Hematopoietic multipotent progenitor cell treated with erythropoietin and hydrocortisone succinate and interleukin-3 and kit ligand, for 6 days (in vitro differentiated cells): ENCODE measurements around the gene RIBC2.
A peak's percentile ranks its signal among the peaks of the same experiment; 100 is the strongest.
"Not testable (repeated sequence)": the region's sequence is repeated elsewhere in the genome, so short reads cannot be mapped to it uniquely, and the experiment has no call there.

Experiments used
- DNase-seq: peaks from one replicate; pipeline ENCODE4 v3.0.0-alpha.2; 2015

The RIBC2 gene

DNA sequence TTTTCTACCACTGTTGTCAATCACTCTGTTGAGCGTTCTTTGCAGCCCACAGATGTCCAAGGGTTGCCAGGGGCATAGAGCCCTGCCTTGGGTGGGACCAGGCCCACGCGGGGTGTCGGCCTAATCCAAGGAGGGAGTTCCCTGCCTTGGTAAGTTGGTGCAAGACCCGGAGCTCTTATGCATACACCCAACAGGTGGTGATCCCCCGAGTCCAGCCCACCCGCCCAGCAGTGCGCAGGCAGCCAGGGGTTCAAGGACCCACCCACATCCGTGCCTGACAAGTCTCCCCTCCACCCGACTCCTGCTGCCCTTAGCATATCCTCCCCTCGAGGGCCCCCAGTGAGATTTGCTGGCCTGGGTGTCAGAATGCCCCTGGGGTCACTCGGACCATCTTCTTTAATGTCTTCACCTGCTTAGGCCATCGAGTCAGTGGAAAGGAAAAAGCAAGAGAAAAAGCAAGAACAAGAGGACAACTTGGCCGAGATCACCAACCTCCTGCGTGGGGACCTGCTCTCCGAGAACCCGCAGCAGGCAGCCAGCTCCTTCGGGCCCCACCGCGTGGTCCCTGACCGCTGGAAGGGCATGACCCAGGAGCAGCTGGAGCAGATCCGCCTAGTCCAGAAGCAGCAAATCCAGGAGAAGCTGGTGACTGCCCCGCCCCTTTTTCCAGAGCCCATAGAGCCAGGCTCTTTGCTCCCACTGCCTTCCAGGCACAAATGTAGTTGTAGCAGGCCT lies 12.2 kb downstream of the RIBC2 start:
- DNase-seq: no peak

DNA sequence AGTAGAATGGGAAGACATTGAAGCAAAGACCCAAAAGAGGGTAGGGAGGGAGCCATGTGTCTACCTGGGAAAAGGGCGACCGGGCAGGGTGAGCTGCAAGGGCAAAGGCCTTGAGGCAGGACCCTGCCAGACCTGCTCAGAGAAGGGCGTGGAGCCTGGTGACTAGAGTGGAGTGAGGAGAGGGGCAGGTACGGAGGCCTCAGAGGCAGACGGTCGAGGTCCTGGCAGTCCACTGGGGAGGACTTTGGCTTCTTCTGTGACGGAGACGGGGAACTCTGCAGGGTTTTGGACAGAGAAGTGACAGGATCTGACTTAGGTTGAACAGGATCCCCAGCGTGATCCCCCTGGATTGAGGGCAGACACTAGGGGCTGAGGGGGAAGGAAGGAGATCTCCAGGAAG lies 12.9 kb downstream of the RIBC2 start:
- no peak for DNase-seq

DNA sequence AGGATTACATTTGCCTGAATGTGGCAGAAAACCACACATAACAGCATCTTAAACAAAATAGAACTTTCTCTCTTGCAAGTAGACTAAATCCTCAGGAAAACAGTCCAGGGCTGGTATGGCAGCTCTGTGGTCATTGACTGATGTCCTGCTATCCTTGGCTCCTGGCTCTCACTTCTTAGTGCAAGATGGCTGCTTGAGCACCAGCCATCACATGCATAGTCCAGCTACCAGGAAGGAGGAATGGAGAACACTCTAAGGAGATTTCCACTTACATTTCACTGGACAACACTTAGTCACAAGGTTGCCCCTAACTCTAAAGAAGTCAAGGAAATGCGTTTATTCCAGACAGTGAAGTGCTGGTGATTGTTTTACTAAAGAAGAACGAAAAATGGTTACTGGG lies 13.6 kb downstream of the RIBC2 start:
- no peak for DNase-seq

DNA sequence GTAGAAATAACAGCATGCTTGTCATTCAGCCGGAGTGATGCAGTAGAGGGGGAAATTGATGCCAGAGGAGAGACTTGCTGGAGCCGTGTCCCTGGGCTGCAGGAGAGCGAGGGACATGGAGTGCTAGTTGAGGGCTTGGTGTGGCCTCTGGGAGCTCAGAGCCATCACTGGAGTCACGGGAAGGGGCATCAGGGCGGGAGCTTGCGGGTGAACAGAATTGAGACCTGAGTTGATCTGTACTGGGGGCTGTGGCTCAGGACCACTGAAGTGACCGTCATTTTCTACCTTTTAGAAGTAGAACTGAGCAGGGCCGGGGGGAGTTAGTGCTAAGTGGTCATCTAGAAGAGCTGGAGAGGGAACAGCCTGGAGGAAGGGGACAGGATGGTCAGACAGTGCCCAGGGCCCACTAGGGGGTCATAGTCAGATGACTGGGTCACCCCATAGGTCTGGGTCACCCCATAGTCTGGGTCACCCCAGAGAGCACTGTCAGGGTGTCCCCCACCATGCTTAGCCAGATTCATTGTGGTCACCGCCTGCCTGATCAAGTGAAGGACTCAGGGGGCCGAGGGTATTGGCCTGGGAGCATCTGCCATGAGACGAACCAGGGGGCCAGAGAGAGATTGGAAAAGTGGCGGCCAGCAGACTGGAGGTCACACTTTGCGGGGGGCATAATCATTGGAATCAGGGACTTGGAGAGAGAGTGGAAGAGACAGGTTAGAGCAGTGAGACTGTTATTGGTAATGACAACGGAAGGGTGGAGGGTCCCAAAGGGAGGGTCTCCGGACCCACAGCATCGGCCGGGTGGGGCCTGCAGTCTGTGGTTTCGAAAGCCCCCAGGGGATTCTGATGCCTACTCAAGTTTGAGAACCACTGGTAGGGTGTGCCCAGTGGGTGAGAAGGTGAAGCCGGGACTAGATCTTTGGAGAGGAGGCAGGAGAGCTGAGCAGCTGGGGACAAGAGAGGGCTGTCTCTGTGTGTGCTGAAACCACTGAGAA lies 15.2 kb downstream of the RIBC2 start:
- DNase-seq: no peak

DNA sequence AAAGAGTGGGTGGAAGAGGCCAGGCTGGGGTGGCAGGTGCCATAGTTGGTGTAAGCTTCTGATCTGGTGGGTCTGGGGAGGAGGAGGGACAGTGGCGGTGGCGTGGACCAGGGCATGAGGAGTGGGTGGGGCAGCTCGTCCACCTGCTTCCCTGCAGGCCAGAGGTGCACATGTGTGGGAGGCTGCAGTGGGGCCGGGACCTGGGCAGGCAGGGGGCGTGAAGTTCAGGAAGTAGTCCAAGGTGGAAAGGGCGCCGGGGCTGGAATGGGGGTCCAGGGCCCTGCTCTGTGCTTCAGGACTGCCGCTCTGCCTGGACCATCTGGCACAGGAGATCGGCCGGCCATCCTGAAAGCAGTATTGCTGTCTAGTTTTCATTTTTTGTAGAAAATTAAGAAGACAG lies 15.9 kb downstream of the RIBC2 start:
- DNase-seq: no peak

DNA sequence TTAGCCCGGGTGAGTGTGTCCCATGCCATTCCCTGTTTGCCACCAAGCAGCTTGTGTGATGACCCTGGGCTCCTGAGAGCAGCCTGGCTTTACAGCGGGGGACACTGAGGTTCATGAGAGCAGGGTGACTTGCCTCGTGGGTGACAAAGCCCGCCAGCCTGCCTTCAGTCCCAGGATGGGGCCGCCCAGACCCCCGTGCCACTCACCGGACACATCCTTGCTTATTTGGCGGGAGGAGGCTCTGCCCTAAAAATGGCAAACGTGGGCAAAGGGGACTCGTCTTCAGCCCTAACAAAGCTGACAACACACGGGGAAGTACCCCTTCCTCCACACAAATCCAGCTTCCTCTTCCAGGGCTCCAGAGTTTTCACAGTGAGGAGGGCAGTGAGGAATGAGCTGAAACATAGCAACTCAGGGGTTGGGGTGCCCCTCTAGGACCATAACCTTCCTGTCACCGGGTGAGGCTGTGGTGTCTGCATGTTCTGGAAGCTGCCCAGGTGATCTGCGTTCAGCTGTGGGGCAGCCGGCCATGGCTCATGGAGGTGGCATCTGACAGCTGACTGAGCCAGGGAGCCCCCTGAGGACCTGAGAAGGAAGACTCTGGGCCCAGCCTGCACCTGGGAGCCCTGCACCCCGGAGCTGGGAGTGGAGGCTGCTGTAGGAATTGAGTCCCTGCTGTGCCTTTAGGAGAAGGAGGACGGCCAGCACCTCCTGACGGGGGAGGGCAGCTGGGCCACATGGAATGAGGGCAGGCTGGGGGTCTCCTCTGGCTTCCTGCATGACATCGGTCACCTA lies 16.7 kb downstream of the RIBC2 start:
- no peak for DNase-seq

DNA sequence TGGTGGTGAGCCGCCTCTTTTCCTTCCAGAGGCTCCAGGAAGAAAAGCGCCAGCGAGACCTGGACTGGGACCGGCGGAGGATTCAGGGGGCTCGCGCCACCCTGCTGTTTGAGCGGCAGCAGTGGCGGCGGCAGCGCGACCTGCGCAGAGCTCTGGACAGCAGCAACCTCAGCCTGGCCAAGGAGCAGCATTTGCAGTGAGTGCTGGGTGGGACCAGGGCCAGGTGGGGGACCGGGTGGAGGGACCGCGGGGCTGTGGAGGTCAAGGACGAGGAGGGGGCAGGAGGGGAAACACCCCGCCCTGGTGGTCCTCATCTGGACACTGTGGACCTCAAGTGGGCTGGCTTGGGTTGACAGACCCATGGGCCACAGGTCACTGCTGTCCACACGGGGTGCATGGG lies 17.4 kb downstream of the RIBC2 start:
- no peak for DNase-seq

DNA sequence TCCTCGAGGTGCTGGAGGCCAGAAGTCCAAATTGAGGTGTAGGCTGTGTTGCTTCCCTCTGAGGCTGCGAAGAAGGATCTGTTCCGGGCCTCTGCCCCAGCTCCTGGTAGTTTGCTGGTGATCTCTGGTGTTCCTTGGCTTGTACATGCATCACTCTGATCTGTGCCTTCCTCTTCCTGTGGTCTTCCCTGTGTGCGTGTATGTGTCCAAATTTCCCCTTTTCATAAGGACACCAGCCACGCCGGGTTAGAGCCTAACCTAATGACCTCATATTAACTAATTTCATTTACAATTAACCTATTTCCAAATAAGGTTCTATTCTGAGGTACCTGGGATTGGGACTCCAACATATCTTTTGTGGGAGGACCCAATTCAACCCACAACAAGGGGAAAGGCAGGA lies 21.5 kb downstream of the RIBC2 start:
- DNase-seq: no peak

DNA sequence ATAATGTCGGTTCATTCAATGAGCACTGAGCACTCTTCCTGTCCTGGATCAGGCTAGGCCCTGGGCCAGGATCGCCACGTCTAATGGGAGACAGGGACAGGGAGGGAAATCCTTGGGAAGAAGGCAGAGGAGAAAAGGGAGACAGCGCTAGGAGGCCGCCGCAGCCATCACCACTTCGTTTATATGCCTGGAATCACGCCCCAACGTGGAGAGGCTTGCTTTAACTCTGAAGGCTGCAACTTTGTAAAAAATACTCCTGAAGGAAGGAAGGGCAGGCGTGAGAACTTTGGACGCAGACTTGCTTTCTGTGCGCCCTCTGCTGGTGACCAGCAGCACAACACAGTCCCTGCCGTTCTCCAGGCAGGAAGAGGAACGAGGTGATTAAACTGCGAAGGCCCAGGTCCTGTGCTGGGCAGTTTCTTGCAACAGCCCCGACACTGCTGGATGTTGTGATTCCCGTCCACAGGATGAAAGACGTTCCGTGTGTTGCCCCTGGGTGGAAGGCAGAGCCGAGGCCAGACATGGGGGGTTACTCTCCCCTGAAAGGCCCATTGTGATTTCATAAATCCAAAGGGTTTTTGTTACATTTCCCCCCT lies 22.1 kb downstream of the RIBC2 start:
- DNase-seq: peak; percentile 89

DNA sequence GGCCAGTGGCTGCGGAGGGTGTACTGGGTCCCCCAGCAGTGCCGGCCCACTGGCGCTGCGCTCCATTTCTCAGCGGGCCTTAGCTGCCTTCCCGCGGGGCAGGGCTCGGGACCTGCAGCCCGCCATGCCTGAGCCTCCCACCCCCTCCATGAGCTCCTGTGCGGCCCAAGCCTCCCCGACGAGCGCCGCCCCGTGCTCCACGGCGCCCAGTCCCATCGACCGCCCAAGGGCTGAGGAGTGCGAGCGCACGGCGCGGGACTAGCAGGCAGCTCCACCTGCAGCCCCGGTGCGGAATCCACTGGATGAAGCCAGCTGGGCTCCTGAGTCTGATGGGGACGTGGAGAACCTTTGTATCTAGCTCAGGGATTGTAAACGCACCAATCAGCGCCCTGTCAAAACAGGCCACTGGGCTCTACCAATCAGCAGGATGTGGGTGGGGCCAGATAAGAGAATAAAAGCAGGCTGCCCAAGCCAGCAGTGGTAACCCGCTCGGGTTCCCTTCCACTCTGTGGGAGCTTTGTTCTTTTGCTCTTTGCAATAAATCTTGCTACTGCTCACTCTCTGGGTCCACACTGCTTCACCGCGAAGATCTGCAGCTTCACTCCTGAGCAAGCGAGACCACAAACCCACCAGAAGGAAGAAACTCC lies 23.5 kb downstream of the RIBC2 start:
- DNase-seq: not testable (repeated sequence)

DNA sequence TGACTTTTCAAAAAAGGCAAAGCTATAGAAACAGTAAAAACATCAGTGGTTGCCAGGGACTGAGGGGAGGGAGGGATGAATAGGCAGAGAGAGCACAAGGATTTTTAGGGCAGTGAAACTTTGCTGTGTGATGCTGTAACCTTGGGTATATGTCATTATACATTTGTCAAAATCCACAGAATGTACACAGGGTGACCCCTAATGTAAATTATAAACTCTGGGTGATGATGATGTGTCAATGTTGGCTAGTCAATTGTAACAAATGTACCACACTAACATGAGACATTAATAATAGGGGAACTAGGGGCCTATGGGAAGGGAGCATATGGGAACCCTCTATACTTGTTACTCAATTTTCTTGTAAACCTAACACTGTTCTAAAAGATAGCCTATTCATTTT lies 24.8 kb downstream of the RIBC2 start:
- no peak for DNase-seq

DNA sequence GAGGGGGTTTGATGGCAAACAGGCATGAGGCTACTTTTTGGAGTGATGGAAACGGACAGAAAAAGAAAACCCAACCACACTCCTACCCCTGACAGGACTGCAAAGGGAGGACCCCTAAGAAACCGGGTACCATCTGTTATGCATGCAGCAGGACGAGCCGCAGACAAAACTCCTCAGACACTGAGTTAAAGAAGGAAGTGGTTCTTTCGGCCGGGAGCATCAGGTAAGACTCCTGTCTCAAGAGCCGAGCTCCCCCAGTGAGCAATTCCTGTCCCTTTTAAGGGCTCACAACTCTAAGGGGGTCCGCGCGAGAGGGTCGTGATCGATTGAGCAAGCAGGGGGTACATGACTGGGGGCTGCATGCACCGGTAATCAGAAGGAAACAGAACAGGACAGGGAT lies 27.2 kb downstream of the RIBC2 start:
- DNase-seq: not testable (repeated sequence)

DNA sequence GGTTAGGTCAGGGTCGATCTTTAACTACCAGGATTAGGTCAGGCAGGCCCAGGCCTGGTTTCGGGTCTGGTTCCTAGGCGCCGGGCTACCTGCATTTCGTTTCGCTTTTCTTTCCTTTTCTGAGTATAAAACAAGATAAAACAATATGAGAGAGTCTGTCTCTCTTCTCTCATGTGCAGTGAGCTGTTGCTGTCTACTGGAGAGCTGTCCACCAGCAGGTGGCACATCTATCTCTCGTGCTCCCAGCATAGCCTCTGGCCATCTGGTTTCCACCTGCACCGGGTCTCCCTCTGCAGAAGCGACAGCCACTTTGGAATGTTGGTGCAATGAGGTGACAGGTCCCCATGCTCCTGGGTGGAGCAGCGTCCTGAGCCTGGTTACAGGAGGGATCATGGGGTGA lies 27.6 kb downstream of the RIBC2 start:
- DNase-seq: peak; percentile 67

DNA sequence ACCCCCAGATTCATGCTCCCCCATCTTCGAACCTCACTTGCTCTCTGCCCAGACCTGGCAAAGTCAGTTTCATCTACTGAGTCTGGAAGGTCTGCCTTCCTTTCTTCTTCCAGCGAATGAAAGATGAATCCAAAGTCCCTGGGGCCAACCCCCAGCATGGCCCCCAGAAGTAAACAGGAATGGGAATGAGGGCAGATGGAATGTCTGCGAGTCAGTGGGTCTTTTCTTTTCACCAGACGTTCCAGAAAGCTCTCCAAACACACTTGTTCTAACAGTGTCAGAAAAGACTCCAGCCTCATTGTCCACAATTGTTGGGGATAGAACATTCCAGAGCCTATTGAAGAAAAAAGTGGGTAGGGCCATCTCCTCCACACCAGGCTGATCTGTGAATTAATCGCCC lies 28.6 kb downstream of the RIBC2 start:
- DNase-seq: no peak

DNA sequence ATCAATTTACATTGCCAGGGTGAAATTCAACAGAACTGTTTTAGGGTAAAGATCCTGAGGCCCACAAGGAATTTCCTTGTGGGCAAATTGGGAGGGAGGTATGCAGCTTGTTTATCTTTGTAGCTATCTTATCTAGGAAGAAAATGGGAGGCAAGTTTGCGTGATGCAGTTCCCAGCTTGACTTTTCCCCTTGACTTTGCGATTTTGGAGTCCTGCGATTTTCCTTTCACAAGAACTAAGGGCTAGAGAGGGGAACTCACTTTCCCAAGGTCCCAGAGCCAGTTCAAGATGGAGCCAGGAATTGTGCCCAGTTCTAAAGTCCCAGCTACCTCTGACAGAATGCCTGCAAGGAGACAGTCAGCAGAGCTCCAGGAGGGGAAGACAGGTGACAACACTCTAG lies 30.7 kb downstream of the RIBC2 start:
- no peak for DNase-seq

DNA sequence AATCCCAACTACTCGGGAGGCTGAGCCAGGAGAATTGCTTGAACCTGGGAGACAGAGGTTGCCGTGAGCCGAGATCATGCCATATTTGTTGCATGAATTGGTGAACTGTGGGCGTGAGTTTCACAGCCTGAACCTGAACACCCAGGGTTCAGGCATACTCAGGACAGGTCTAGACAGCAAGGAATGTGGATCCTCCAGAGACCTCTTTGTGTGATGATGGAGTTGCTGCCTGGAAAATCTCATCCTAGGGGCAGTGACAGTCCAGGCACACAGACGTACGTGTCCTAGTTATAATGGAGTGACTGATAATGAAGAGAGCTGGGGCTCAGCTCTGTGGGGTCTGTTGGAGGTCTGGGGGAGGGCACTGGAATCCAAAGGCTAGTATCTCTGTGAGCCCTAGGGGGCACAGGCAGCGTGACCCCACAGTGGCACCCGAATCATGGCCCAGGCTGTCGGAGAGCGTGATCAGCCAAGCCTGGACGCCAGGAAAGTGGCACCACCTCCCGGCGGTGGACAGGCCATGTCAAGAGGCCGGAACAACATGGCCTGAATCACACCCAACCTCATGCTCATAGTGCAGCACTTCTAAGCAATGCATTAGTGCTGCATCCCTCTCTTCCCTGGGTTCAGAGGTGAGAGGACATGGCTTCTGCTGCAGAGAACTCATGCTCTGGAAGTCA lies 31.7 kb downstream of the RIBC2 start:
- DNase-seq: no peak

DNA sequence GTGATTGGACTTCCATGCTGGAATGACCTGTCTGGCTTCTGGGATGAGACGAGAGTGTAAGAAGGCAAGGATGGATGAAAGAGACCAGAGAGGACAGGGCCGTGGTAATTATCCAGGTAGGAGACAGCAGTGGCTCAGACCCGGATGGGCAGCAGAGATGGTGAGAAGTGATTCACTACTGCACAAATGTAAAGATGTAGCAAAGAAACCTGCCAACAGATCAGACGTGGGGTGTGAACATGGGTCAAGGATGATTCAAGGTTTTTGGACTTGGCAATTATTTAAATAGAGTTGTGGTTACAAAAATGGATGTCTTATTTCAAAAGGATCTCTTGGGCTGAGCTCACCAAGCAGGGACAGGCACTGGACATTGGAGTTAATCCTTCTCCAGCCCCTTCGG lies 32.7 kb downstream of the RIBC2 start:
- DNase-seq: no peak

DNA sequence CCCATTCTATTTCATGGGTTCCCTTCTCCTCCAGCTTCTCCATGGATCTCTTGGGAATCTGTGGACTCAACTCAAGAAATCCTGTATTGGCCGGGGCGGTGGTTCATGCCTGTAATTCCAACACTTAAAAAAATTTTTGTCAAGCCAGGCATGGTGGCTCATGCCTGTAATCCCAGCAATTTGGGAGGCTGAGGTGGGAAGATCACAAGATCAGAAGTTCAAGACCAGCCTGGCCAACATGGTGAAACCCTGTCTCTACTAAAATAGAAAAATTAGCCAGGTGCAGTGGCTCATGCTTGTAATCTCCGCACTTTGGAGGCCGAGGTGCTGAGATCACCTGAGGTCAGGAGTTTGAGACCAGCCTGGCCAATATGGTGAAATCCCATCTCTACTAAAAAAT lies 34.1 kb downstream of the RIBC2 start:
- not testable (repeated sequence) for DNase-seq

DNA sequence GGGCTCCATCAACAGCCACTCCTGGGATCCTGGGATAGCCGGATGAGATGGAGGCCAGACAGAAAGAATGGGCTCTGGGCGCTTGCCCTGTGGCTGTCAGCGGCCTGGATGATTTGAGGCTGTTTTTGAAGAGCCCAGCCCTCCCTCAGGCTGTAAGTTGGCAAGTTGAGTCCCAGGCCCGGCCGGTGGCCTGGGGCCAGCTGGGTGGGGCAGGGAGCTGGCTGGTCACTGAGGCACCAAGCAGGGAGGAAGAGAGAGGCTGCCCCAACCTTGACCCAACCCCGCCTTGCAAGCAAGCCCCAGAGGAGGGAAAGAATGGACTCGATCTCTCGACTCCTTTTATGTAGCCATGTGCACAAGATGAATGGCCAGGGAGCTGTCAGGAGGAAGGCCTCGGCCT lies 34.9 kb downstream of the RIBC2 start:
- DNase-seq: no peak

DNA sequence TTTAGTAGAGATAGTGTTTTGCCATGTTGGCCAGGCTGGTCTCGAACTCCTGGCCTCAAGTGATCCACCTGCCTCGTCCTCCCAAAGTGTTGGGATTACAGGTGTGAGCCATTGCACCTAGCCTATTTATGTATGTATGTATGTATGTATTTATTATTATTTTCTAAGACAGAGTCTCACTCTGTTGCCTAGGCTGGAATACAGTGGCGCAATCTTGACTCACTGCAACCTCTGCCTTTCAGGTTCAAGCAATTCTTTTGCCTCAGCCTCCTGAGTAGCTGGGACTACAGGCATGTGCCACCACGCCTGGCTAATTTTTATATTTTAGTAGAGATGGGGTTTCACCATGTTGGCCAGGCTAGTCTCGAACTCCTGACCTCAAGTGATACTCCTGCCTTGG lies 35.9 kb downstream of the RIBC2 start:
- DNase-seq: not testable (repeated sequence)

DNA sequence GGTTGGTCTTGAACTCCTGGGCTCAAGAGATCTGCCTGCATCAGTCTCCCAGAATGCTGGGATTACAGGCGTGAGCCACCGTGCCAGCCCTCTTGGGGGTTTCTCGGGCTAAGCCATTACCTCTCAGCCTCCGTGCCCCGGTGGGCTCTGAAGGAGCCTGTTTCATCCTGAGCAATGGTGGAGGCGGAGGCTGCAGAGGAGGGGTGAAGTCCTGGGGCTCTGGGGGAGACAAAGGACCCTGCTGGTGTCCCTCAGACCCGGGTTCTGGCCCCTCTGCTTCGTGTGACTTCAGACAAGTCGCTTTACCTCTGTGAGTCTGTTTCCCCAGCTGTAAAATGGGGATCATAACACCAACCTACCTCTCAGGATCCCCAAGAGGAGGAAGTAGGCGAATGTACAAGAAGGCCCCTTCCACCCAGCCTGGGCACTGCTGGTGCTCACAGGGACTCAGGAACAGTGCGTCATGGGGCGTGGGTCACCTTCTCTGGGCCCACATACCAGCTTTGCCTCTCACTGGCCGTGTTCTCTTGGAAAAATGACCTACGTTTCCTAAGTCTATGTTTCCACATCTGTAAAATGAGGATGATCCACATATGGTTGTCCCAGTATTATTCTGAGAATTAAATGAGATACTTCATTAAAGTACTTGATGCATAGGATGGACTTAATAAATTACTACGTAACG lies 36.8 kb downstream of the RIBC2 start:
- no peak for DNase-seq
